GM12891 (cell line): ENCODE results near the gene CST1.
"Not testable (repeated sequence)": the region's sequence is repeated elsewhere in the genome, so short reads cannot be mapped to it uniquely, and the experiment has no call there.

Experiments
- DNase-seq: peaks from one replicate; pipeline ENCODE4 v3.0.0; 2011; ENCODE audit warnings: low spot score; ENCODE audit not compliant: insufficient read length
- FAIRE-seq: peaks from 2 replicates; lab custom pipeline; 2011; peaks lifted over from hg19 to GRCh38; lab: Jason Lieb, UNC
- PAX5 ChIP-seq: IDR thresholded peaks from 2 replicates; pipeline ENCODE4 v1.6.1; 2011; ENCODE audit warnings: low read length, moderate library complexity, mild to moderate bottlenecking; ENCODE audit not compliant: insufficient read depth, severe bottlenecking
- POLR2A ChIP-seq: IDR thresholded peaks from 2 replicates; pipeline ENCODE4 v1.6.1; 2011; ENCODE audit warnings: low read depth, low read length, control low read depth
- POLR2AphosphoS5 ChIP-seq: IDR thresholded peaks from 2 replicates; pipeline ENCODE4 v1.6.1; 2011; ENCODE audit warnings: low read depth, low read length, control low read depth
- POU2F2 ChIP-seq: IDR thresholded peaks from 2 replicates; pipeline ENCODE4 v1.6.1; 2011; ENCODE audit warnings: low read depth, mild to moderate bottlenecking, control low read depth, low read length, moderate library complexity
- SPI1 ChIP-seq: IDR thresholded peaks from 2 replicates; pipeline ENCODE4 v1.6.1; 2011; ENCODE audit warnings: low read depth, low read length, control low read depth
- TAF1 ChIP-seq: IDR thresholded peaks from 2 replicates; pipeline ENCODE4 v1.6.1; 2011; ENCODE audit warnings: low read depth, low read length, control low read depth

Gene CST1

DNA sequence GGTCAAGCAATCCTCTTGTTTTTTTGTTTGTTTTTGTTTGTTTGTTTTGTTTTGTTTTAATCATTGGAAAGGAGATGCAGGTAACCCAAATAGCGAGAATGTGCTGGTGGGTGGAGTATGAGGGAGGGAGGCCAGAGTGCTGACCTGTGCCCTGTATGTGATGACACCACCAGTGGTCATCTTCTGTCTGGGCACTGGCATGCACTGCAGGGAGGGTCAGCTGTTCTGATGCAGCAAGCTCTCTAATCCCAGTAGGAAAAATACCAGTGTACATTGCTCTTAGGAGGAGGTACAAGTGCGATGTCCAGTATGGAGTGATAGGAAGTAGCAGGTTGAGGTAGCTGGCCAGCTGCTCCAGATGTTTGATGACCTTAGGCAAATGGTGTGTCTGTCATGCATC, 2.9 kb upstream of the CST1 start:
- no peak for FAIRE-seq
- TF ChIP-seq POLR2AphosphoS5: no peak
- no peak for TF ChIP-seq PAX5
- no peak for TF ChIP-seq TAF1
- TF ChIP-seq POU2F2: no peak
- no peak for TF ChIP-seq POLR2A
- TF ChIP-seq SPI1: no peak
- no peak for DNase-seq

DNA sequence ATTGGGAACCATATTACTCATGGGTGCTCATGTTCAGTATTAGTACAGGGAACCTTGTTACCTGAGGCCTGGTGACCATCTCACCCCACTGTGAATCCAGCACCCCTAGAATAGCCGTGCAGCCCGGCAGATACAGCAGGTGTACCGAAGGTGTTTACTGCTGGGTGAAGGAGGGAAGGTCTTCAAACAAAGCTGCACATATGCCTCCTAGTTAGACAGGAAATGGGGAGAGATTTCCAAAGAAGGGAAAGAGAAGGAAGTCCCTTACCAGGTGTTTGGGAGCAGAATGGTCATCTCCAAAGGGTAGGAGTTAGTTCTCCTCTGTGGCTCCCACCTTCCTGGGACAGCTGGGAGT, 2.4 kb upstream of the CST1 start:
- TF ChIP-seq POU2F2 (no peak), SPI1 (no peak), TAF1 (no peak), POLR2A (no peak), POLR2AphosphoS5 (no peak), PAX5 (no peak)
- DNase-seq: no peak
- no peak for FAIRE-seq

DNA sequence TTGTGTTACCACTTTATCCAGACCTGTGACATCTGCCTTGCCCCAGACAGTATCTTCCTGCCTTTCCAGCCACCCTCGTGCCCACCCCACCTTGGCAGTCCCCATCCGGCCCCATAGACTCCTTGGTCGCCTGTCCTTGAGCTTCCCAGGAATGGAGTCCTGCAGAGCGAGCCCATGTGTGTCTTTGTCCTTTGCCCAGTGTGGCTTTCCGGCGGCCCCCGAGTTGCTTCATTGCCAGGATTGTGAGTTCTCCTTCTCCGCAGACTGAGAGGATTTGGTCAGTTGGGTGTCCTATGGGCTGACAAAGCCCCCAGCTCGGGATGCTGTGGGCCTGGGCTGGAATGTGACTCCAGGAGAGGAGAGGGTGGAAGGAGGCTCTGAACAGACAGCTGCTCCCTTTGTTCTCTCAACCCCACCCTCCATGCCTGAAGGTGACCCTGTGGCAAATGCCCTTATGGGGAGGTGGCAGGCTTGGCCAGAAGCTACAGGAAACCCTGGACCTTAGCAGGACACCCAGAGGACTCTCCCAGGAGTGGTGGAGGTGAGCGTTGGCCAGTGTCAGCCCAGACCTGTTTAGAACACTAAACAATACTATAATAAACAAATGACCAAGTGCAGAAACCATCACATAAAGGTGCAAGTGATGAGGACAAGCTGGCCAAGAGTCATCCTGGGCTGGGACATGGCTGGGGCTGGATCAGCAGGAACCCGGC, 1.9 kb upstream of the CST1 start:
- no peak for DNase-seq
- TF ChIP-seq TAF1 (no peak), POLR2AphosphoS5 (no peak), PAX5 (no peak), SPI1 (no peak), POU2F2 (no peak), POLR2A (no peak)
- FAIRE-seq: no peak

GRCh38 chr20:23752019-23752418, 1.3 kb upstream of the CST1 start:
- no peak for FAIRE-seq
- no peak for DNase-seq
- TF ChIP-seq POLR2A: no peak
- no peak for TF ChIP-seq SPI1
- no peak for TF ChIP-seq PAX5
- TF ChIP-seq POLR2AphosphoS5: no peak
- TF ChIP-seq TAF1: no peak
- TF ChIP-seq POU2F2: no peak

GRCh38 chr20:23749746-23750145, 989 bp downstream of the CST1 start:
- DNase-seq: no peak
- TF ChIP-seq POLR2AphosphoS5 (no peak), SPI1 (no peak), TAF1 (no peak), POLR2A (no peak), POU2F2 (no peak), PAX5 (no peak)
- no peak for FAIRE-seq

GRCh38 chr20:23748975-23749374, 1.8 kb downstream of the CST1 start:
- not testable (repeated sequence) for DNase-seq
- peak; percentile 31 for FAIRE-seq

DNA sequence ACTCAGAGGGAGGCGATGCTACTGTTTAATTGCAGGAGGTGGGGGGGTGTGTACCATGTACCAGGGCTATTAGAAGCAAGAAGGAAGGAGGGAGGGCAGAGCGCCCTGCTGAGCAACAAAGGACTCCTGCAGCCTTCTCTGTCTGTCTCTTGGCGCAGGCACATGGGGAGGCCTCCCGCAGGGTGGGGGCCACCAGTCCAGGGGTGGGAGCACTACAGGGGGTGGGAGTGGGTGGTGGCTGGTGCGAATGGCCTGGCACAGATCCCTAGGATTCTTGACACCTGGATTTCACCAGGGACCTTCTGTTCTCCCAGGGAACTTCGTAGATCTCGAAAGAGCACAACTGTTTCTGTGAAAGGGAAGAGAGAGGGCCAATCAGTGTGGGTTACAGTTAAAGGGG, 3.2 kb downstream of the CST1 start:
- not testable (repeated sequence) for DNase-seq, FAIRE-seq

- not testable (repeated sequence) for DNase-seq, FAIRE-seq
Observed at GRCh38 chr20:23747092-23747491, 3.6 kb downstream of the CST1 start.

GRCh38 chr20:23746321-23746720, 4.4 kb downstream of the CST1 start:
- FAIRE-seq (no peak), DNase-seq (no peak)
- TF ChIP-seq SPI1 (no peak), PAX5 (no peak), POU2F2 (no peak), POLR2AphosphoS5 (no peak), TAF1 (no peak), POLR2A (no peak)

DNA sequence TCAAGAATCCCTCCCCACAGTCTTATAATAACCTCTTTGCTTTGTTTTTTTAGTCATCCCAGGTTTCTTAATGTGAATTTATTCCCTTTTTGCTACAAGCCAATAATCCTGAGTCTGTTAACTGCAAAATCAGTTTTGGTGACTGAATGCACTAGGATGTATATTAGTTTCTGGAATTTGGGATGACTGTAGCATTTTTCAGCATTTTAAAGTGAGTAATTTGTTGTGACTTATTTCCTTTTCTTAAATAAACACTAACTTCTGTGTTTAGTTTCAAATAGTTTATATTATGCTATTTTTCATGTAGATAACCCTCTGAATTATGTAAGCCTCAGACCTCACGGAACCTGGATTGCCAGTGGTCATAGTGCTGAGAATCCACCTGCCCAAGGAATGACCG, 5.5 kb downstream of the CST1 start:
- TF ChIP-seq POU2F2 (no peak), TAF1 (no peak), PAX5 (no peak), SPI1 (no peak), POLR2AphosphoS5 (no peak), POLR2A (no peak)
- DNase-seq (no peak), FAIRE-seq (no peak)

DNA sequence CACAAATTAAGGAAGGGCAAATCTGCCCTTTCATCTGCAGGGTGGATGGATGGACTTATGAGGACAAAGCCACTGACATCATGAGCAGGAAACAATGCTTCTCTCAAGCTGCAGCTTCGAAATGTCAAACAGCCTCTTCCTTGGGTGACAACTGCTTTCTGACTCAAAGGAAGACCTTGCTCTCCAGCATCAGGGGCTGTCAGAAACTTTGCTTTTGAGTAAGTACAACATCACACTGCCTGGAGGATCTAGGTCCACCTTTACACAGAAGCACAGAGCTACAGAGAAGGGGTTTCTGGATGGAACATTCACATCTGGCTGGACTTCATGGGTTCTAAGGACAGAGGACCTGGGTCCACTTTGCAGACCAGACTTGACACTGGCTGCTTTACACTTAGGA, 5.9 kb downstream of the CST1 start:
- no peak for FAIRE-seq
- TF ChIP-seq SPI1: no peak
- TF ChIP-seq PAX5: no peak
- TF ChIP-seq TAF1: no peak
- TF ChIP-seq POLR2AphosphoS5: no peak
- TF ChIP-seq POU2F2: no peak
- TF ChIP-seq POLR2A: no peak
- DNase-seq: no peak

- not testable (repeated sequence) for FAIRE-seq, DNase-seq
Observed at GRCh38 chr20:23735391-23735790, 15.3 kb downstream of the CST1 start.

DNA sequence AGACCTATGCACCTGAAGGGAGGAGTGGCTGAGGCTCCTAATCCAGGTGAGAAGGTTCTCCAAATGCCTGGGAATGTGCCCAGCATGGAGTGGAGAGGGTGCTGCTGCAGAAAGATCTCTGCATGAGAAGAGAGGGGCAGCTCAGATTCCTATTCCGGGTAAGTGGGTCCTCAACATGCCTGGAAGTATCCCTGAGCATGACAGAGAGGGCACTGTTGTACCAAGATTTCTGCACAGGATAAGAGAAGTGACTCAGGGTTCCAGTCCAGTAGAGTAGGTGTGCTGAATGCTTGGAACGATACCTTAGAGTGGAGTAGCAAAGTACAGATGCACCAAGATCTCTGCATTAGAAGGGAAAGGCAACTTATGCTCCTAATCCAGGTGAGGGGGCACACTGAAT, 15.8 kb downstream of the CST1 start:
- FAIRE-seq, DNase-seq: not testable (repeated sequence)

DNA sequence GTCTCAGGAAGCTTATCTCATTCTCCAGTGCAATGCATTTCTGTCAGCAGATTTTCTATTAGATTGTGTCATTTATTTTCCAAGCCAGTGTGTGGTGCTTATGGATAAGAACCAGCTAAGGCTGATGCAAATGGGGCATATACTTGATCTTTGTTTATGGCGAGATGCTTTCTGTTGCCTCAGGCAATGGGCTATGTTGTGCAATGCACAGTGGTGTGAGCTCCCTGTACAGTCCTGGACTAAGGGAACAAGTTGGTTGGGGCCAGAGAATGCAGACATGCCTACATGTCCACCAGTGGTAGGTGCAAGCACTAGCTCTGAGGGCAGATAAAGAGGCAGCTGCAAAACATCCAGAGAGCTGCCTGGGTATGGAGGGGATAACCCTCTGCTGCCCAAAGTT, 16.3 kb downstream of the CST1 start:
- DNase-seq, FAIRE-seq: not testable (repeated sequence)
